Stimulated activated CD4-positive, alpha-beta T cell treated with anti-CD3 and anti-CD28 coated beads, TNF-alpha, amount 100 ng/mL, for 4 hours (primary cell): Measurements from ENCODE around the gene NPIPA8.
"Not testable (repeated sequence)": the region's sequence is repeated elsewhere in the genome, so short reads cannot be mapped to it uniquely, and the experiment has no call there.

Experiments
- DNase-seq, 3 experiments: peaks; one replicate each; pipeline ENCODE4 v3.0.0-alpha.2; 2020; ENCODE audit warnings: low read depth in 3 of 3

NPIPA8 gene

DNA sequence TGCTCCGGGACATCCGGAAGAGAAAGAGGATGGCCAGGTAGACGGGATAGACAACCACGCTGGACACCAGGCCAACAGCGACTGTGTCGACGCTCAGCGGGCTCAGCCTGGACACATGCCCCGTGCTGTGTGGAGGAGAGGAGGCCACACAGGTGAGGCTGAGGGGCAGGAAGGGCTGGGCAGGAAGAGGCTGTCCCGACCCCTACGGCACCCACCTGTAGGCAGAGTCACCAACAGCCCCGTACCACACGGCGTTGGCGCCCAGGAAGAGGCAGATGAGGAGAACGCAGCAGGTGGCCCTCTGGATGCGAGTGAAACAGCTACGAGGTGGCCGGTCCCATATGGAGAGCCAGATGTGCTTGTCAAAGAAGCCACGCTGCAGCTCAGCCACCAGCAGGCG lies at the start of gene NPIPA8:
Gene NPIPA8, minus strand, starts transcription at position 101 of the 400 bp plus-strand sequence. CDS start 4,074 bp downstream, outside the sequence.
- not testable (repeated sequence) for DNase-seq

DNA sequence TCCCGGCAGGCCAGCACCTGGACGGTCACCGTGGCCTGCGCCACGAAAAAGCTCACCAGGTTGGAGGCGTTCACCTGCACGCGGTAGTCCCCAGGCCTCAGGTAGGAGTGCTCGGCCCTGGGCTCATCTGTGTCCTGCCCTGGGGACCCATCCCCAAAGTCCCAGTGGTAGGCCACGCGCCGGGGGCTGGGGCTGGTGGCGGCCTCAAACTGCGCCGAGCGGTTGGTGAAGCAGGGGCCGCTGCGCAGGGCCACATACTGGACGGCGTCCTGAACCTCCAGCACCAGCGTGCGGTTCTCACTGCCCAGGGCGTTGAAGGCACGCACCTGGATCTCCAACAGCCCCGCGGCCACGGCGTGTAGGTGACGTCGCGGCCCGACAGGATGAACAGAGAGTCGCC lies 48.7 kb upstream of the NPIPA8 start:
- DNase-seq: not testable (repeated sequence)

DNA sequence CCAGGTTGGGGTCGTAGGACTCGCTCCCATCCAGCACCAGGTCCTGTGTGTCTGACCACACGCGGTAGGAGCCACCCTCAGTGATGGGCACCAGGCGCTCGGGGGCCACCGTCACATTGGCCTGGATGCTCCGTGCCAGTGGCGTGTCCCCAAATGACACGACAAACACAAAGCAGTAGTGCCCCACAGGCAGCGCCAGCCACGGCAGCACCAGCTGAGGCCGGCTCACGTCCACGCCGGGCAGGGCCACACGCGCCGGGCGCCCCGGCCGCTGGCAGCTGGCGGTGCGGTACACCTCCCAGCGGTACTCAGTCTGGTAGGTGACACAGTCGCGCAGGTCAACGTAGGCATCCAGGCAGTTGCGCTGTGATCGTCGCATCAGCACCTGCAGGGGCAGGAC lies 48.3 kb upstream of the NPIPA8 start:
- not testable (repeated sequence) for DNase-seq

DNA sequence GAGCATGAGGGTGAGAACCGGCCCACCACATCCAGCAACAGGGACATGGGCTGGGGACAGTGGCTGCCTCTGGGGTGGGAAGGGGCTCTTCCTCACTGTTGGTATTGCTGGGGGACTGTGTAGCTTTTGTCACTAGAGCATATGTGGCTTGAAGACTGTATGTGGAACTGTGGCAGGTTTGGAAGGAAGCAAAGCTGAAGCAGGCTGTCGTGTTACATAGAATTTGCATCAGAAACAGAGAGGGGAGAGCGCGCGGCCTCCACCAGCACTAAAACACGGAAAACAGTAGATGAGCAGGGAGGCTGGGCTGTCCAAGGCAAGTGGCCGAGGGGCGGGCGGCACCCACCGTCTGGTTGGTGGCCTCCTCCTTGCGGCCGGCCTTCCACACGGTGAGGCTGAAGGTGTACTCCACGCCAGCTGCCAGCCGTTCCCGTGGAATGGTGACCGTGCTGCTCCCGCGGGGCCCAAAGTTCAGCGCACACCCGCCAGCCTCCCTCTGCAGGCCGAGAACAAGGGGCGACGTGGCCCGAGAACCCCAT lies 47.6 kb upstream of the NPIPA8 start:
- not testable (repeated sequence) for DNase-seq

DNA sequence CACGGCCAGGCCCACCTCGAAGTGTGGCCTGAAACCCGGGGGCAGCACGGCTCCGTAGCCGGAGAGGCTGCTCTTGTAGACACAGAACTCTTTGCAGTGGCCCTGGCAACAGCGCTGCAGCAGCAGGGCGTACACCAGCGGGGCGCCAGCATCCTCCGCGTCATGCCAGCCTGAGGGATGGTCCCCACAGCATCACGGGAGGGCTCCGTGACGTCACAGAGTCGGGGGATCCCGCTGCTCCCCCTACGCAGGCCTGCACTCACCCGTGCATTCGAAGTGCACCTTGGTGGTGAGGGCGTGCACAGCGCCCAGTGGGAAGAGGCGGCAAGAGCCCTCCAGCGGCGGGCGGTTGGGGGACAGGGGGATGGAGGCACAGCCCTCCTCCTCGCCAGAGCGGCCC lies 46.2 kb upstream of the NPIPA8 start:
- not testable (repeated sequence) for DNase-seq

DNA sequence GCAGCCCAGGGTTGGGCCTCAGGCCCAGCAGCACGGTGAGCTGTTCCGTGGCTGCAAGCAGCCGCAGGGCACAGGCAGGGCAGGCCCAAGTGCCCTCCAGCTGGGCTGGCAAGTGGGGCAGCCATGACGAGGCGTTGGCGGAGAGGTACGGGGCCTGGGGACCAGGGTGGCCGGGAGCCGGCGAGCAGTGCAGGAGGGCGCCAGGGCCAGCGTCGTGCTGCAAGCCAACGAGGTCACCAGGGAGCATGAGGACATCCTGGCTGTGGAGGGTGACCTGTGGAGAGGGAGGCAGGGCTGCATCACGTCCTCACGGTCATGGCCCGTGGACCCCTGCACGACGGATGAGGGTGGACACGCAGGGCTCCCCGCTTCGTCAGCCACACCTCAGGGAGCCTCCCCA lies 11.2 kb upstream of the NPIPA8 start:
- not testable (repeated sequence) for DNase-seq

DNA sequence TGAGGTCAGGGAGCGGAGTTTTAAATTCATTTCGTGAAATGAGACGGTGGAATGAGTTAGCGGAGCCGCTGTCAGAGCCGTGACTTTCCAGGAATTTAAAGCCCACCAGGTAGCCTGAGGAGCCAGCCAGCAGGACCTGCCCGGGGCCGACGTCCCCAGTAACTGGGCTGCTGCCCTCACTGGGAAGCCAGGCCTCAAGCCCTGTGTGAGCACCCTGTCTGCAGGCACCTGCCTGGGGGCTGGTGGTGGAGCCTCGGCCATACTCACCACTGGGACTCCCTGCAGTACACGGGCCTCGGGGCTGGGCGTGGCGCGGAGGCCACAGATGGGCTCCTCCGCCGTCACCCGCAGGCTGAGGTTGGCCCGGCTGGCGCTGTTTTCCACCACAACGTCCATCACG lies 10.5 kb upstream of the NPIPA8 start:
- DNase-seq: not testable (repeated sequence)

DNA sequence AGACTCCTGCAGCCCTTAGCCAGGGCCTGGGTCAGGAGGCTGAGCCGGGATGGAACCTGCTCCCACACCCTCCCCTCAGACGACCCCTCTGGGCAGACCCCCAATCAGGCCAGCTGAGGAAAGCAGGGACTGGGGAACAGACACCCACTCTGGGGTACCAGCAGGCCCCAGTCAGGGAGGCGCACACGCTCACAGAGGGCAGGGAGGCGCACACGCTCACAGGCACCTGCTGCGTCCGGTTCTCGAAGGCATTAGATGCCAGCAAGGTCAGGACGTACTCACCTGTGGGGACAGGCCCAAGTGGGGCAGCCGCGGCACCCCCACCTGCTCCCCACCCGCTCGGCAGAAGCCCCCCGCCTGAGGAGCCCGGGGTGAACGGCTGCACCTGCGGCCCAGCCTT lies 8.1 kb upstream of the NPIPA8 start:
- not testable (repeated sequence) for DNase-seq

DNA sequence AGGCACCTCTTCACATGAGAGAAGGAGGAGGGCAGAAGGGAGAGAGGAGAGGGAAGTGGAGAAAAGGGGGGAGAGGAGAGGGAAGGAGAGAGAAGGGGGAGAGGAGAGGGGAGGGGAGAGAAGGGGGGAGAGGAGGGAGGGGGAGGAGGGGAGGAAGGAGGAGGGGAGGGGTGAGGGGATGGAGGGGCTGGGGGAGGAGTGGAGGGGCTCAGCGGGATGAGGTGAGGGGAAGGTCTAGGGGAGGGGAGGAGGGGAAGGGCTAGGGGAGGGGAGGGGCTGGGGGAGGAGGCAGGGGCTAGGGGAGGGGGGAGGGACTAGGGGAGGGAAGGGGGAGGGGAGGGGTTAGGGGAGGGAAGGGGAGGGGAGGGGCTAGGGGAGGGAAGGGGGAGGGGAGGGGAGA lies 5.5 kb upstream of the NPIPA8 start:
- not testable (repeated sequence) for DNase-seq

DNA sequence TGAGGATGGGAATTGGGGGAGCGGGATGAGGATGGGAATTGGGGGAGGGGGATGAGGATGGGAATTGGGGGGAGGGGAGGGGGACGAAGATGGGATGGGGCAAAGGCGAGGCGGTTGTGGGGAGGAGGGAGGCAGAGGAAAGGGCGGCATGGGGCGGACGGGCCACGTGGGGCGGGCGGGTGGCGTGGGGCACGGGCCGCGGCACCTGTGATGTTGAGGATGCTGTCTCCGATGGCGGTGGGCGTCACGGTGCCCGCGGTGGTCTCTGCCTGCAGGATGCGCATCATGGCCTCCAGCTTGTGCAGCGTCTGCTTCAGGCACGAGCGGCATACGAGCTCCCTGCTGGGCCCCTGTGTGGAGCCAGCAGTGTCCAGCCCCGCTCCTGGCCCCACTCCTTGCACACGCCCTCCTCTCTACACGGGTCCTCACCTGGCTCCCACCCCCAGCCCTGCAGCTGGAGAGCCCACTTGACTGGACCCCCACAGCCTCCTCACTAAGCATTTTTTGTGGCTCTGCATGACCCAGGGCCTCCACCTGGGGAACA lies 5.0 kb upstream of the NPIPA8 start:
- DNase-seq: not testable (repeated sequence)

DNA sequence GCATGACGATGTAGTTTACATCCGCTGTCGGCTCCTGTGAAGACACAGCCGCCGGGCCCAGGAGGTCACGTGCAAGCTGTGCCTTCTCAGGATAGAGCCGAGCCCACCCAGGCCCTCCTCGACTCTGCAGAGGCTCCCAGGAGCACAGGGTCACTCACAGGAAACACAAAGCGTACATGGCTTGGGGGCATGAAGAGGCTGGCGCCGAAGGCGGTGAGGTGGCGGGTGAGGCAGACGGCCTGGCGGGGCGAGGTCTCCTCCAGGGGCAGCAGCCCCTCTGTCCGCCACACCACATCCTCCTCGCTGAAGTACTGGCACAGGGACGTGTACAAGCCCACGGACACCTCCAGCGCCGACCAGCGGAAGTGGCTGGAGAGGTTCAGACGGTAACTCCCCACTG lies 2.7 kb upstream of the NPIPA8 start:
- not testable (repeated sequence) for DNase-seq

DNA sequence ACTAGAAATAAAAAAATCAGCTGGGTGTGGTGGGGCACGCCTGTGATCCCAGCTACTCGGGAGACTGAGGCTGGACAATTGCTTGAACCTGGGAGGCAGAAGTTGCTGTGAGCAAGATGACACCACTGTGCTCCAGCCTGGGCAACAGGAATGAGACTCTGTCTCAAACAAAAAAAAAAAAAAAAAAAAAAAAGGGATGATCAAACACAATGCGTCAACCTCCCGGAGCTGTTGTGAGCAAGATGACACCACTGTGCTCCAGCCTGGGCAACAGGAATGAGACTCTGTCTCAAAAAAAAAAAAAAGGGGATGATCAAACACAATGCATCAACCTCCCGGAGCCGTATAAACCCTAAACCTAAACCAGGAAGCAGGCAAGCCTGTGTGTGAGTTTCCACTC lies 24.7 kb downstream of the NPIPA8 start:
- not testable (repeated sequence) for DNase-seq

DNA sequence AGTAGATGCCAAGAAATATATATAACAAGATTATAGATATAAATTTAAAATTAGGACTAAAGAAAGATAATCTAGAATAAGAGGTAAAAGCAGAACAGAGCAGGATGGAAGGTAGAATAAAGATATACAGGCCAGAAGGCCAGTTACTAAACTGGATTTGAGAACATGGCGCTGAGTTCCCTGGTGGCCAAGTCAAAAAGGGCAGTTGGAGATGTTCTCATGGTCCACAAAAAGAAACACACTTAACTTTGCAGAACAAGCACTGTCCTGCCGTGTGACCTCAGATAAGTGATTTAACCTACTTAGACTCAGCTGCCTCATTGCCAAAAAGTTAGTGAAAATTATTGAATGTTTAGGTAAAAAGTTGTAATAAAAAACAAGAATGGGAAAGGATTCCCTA lies 27.4 kb downstream of the NPIPA8 start:
- DNase-seq: not testable (repeated sequence)

DNA sequence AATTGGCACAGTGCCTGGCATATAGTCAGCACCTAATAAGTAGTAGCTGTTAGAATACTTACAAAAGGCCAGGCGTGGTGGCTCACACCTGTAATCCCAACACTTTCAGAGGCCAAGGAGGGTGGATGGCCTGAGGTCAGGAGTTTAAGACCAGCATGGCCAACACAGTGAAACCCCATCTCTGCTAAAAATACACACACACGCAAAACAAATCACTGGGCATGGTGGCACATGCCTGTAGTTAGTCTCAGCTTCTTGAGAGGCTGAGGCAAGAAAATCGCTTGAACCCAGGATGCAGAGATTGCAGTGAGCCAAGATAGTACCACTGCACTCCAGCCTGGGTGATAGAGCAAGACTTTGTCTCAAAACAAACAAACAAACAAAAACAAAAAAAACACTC lies 29.3 kb downstream of the NPIPA8 start:
- not testable (repeated sequence) for DNase-seq

DNA sequence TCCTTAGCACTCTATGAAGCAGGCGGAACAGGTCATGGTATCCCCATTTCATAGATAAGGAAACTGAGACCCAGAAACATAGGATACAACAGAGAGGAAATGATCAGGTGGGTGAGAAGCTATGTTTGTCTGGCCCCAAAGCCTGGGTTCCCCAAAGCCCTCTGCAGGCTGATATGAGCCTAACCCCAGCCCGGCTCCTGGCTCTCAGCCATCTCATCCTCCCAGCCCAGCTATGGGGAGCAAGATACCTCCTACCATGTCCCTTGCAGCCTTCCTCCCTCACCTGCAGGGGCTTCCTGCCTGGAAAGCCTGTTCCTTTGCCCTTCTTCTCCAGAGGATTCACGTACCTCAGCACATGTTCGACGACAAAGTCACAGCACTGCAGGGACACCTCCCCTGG lies 30.5 kb downstream of the NPIPA8 start:
- not testable (repeated sequence) for DNase-seq

DNA sequence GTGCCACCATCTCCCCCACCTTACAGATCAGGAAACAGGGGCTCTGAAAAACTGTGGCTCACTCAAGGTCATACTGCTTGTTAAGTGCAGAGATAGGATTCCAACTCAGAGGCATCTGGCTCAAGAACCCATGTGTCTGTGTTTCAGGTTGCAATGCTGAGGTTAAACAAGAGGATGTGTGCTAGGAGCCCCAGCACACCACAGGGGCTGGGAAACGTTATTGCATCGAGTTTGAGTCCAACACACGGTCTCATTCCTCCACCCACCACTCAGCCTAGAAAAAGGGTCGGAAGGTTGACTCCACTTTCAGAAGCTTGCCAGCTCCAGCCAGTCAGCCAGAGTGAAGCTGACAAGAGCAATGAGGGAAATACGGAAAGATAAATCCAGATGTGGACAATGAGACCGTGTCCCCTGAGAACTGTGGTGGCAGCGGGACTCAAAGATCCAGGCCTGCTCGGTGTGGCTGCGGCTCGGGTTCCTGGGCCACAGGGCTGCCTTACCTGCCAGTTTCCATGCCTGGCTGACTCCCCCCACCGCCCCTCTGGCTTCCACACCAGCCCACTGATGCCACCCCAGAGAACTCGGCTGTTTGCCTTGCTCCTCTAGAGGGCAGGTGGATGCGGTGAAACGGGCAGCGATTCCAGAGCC lies 33.4 kb downstream of the NPIPA8 start:
- not testable (repeated sequence) for DNase-seq

DNA sequence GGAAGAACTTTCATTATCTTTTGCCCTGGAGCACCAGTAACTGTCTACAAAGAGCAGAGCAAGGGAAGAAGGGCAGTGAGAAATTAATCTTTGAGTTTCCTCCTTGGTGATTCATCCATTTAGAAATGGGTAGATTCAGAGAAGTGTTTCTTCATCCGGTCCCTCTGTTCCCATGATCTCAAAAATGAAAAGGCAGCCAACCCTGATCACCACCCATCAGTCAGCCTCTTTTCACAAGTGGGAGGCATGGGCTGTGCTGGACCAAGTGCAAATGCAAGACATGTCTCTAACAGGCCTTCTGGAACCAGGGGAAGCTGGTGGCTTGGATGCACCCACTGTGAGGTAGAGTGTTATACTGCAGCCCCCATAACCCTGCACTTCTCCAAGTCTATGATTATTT lies 38.8 kb downstream of the NPIPA8 start:
- DNase-seq: not testable (repeated sequence)

DNA sequence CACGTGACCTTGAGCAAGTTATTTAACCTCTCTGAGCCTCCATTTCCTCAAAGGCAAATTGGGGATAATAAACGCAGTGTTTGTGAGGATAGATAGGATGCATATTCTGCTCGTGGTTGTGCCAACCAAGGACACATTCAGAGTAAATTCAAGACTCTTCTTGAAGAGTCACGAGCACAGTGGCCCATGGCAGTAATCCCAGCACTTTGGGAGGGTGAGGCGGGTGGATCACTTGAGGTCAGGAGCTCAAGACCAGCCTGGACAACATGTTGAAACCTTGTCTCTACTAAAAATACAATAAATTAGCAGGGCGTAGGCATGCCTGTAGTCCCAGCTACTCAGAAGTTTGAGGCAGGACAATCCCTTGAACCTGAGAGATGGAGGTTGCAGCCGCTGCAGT lies 39.6 kb downstream of the NPIPA8 start:
- DNase-seq: not testable (repeated sequence)

DNA sequence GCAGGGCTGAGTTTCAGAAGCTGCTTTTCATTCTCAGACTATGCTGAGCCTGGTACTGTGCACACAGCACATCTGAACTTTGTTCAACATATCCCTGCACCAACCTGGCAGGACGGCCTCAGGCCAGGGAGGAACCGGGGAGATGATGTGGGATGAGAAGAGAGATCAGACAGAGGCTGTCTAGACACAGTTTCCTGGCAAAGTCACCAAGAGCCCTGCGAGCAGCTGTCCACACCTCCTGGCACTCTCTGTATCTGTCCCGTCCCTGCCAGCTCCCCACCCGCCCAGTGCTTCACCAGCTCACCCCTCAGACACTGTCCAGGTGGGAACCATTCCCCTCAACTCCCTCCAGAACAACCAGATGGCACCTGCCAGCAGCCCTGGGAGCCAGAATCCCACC lies 42.2 kb downstream of the NPIPA8 start:
- DNase-seq: not testable (repeated sequence)

DNA sequence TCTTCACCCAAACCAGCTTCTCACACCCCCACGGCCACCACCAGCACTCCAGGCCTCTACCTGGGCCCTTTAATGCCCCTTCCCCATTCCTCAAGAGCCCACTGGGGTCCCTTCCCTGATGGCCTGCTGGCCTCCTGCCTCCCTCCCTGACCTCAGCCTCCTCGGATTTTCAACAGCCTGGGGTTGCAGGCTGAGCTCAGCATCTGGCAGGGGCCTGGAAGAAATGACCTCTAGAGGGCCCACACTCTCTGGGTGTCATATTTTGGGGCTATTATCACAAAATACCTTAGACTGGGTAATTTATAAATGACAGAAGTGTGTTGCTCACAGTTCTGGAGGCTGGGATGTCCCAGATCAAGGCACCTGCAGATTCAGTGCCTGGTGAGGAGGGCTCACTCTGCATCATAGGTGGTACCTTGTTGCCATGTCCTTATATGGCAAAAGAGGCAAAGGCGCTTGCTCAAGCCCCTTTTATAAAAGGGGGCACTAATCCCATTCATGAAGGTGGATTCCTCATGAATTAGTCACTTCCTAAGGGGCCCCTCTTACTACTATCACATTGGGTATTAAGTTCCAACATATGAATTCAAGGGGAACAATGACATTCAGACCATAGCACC lies 43.1 kb downstream of the NPIPA8 start:
- not testable (repeated sequence) for DNase-seq

DNA sequence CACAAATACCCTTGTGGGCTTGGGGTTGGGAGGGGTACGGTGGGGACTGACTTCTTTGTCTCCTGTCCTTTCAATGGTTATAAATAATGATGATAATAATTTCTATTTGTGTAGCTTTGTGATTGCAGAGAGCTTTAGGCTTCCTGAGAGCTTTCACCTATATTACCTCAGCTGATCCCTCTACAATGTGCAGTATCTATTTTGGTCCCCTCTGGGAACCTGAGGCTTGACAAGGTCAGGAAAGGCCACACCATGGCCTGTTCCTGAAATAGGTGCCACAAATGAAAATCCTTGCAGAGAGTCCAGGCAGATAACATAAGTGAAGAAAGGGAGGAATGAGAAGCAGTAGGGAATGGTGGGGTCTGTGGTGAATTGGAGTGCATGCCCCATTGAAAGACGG lies 45.6 kb downstream of the NPIPA8 start:
- not testable (repeated sequence) for DNase-seq

DNA sequence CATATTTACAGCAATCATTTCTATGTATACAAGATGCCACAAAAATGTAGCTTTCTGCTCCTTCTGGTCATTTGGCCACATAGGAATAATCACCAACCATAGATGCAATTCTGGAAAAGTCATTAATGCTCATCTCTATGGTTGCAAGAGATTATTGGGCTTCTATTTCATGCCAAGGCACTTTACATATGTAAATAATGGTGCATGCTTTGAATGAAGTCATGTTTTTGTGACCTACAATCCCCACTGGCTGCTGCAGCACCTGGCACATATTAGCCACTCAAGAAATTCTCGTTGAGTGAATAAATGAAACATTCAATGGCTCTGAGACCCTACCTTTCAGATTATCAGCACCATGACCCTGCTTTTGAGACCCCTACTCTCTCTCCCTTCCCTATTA lies 50.2 kb downstream of the NPIPA8 start:
- not testable (repeated sequence) for DNase-seq

DNA sequence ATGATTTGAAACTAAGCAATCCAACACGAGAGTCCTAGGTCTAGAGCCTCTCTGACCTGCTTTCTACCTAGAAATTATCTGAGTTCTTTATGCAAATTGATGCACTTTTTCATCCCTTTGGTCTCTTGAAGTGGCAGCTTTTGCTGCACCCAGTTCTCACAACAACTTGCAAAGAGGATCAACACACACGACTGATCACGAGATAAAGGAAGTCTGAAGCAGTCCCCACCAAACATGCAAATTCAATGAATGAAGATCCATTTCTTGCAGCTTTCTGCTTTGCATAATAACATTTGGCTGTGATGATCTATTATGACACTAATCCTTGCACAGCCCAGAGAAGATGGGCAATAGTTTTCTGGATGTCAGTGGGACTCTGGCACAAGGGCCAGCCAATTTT lies 56.2 kb downstream of the NPIPA8 start:
- not testable (repeated sequence) for DNase-seq
